Measurements from ENCODE around the gene ASCL2.

ASCL2 gene

GRCh38 chr11:2258501-2259465 lies 11.6 kb downstream of the ASCL2 start:
- TF ChIP-seq CTCF (conservative IDR thresholded peaks at IDR 0.05): no peak
- peak overlapping the region; percentile 96; the same call in 1 of the 2 replicates for H3K27ac ChIP-seq

- H3K27ac ChIP-seq: peak overlapping the region; percentile 96
- TF ChIP-seq CTCF (conservative IDR thresholded peaks at IDR 0.05): no peak
These were observed 13.3 kb downstream of the ASCL2 start for GRCh38 chr11:2256951-2257700.

GRCh38 chr11:2256293-2256913 lies 14.0 kb downstream of the ASCL2 start:
- no peak for TF ChIP-seq CTCF (conservative IDR thresholded peaks at IDR 0.05)
- H3K27ac ChIP-seq: peak overlapping the region; percentile 96

- no peak for TF ChIP-seq CTCF (conservative IDR thresholded peaks at IDR 0.05)
- H3K27ac ChIP-seq: no peak overlapping the region
These were observed 18.4 kb downstream of the ASCL2 start for GRCh38 chr11:2252018-2252417.

GRCh38 chr11:2251138-2251537 lies 19.2 kb downstream of the ASCL2 start:
- no peak for TF ChIP-seq CTCF (conservative IDR thresholded peaks at IDR 0.05)
- no peak overlapping the region for H3K27ac ChIP-seq

GRCh38 chr11:2250485-2250884 lies 19.9 kb downstream of the ASCL2 start:
- no peak overlapping the region for H3K27ac ChIP-seq
- no peak for TF ChIP-seq CTCF (conservative IDR thresholded peaks at IDR 0.05)

- no peak for TF ChIP-seq CTCF (conservative IDR thresholded peaks at IDR 0.05)
- H3K27ac ChIP-seq: no peak overlapping the region
These were observed 20.3 kb downstream of the ASCL2 start for GRCh38 chr11:2250041-2250440.
